Endodermal cell (in vitro differentiated cells): ENCODE data around the gene CIART. TPM values are rescaled to one million over a fixed set of nuclear protein-coding genes. Genes with fewer than 3 reads are reported as not detected.

Experiments used
- DNase-seq: peaks from one replicate; pipeline ENCODE4 v3.0.0-alpha.2; 2017
- H3K27ac ChIP-seq: 2 replicates; pipeline ENCODE4 v1.5.1; 2013; ENCODE audit warnings: mild to moderate bottlenecking, low read depth, low read length, moderate library complexity
- H3K27me3 ChIP-seq: 2 replicates; pipeline ENCODE4 v1.6.1; 2013; ENCODE audit warnings: mild to moderate bottlenecking, low read length, moderate library complexity; ENCODE audit not compliant: insufficient read depth, control insufficient read depth, poor library complexity, severe bottlenecking
- H3K36me3 ChIP-seq: 2 replicates; pipeline ENCODE4 v1.7.0; 2013; ENCODE audit warnings: mild to moderate bottlenecking, low read length, moderate library complexity; ENCODE audit not compliant: control insufficient read depth, insufficient read depth
- H3K4me1 ChIP-seq: one replicate; pipeline ENCODE4 v1.7.0; 2013; ENCODE audit warnings: low read length; ENCODE audit not compliant: control insufficient read depth, insufficient read depth
- H3K4me3 ChIP-seq: 2 replicates; pipeline ENCODE4 v1.5.1; 2013; ENCODE audit warnings: mild to moderate bottlenecking, low read length, moderate library complexity
- H3K9ac ChIP-seq: 2 replicates; pipeline ENCODE4 v1.6.1; 2013; ENCODE audit warnings: mild to moderate bottlenecking, low read length, moderate library complexity; ENCODE audit not compliant: poor library complexity, severe bottlenecking; ENCODE audit errors: extremely low read depth
- H3K9me3 ChIP-seq: 2 replicates; pipeline ENCODE4 v1.6.1; 2013; ENCODE audit warnings: mild to moderate bottlenecking, low read length, moderate library complexity; ENCODE audit not compliant: control insufficient read depth
- H3K27ac Mint-ChIP-seq: 2 replicates; pipeline ENCODE4 v1.8.0; 2020; ENCODE audit warnings: mixed read lengths
- H3K27me3 Mint-ChIP-seq: 2 replicates; pipeline ENCODE4 v1.8.0; 2021; ENCODE audit warnings: mild to moderate bottlenecking, mixed read lengths; ENCODE audit not compliant: insufficient read depth
- H3K36me3 Mint-ChIP-seq: 2 replicates; pipeline ENCODE4 v1.8.0; 2020; ENCODE audit warnings: low read depth, mixed read lengths
- H3K4me1 Mint-ChIP-seq: 2 replicates; pipeline ENCODE4 v1.8.0; 2020; ENCODE audit warnings: mixed read lengths
- H3K4me3 Mint-ChIP-seq: 2 replicates; pipeline ENCODE4 v1.8.0; 2020; ENCODE audit warnings: mild to moderate bottlenecking, moderate library complexity, mixed read lengths
- H3K9me3 Mint-ChIP-seq: 2 replicates; pipeline ENCODE4 v1.8.0; 2020; ENCODE audit warnings: mild to moderate bottlenecking, mixed read lengths
- CTCF ChIP-seq: fragments of 200-600 bp; sonication (generic); conservative IDR thresholded peaks from 2 replicates; pipeline ENCODE4 v1.5.0; 2021; ENCODE audit warnings: antibody characterized with exemption, mild to moderate bottlenecking
- WGBS, 2 experiments: methylation state at CpG; one replicate each; pipeline versions ENCODE4 v1.1.5 to v1.1.7; 2013; ENCODE audit warnings: missing lambda C conversion rate in 2 of 2, mixed read lengths in 1 of 2; ENCODE audit not compliant: insufficient coverage in 1 of 2, insufficient read length in 1 of 2; 5-methylcytosine and 5-hydroxymethylcytosine counted together
- total RNA-seq, 2 donors: library from RNA; stranded (reverse); fragmentation: NEBNext Ultra II Directional in 1 of 2; extraction: Animal tissue kit (Norgen Biotek cat#: 25700) in 1 of 2; gene quantifications; 2 replicates in 1 of 2; 3 replicates in 1 of 2; pipeline ENCODE4 v1.2.1, GENCODE V29; 2021

CIART gene
- total RNA-seq, 2 donors from 2014 or later: 3.3 to 6.8 TPM

GRCh38 chr1:150288382-150288781, 6.0 kb downstream of the CIART start:
- WGBS, 2 experiments: 89 to 91% methylated on average over 1 of the region's 1 CpG

GRCh38 chr1:150288822-150289221, 6.5 kb downstream of the CIART start:
- Histone ChIP-seq H3K4me1 (no peaks in the 10 kb centered on the region), H3K36me3 (no peaks in the 10 kb centered on the region), H3K9ac (no peak overlapping the region), H3K4me3 (no peak overlapping the region), H3K27me3 (no peaks in the 10 kb centered on the region), H3K9me3 (no peaks in the 10 kb centered on the region), H3K27ac (no peak overlapping the region)
- no peak for TF ChIP-seq CTCF
- no peak overlapping the region for H3K4me3 Mint-ChIP-seq
- H3K9me3 Mint-ChIP-seq: no peaks in the 10 kb centered on the region
- H3K27me3 Mint-ChIP-seq: peaks cover 5% of the 10 kb centered on the region
- 90 to 100% methylated on average over 3 to 4 of the region's 4 CpGs for WGBS, 2 experiments
- no peaks in the 10 kb centered on the region for H3K36me3 Mint-ChIP-seq
- DNase-seq: no peak
- H3K27ac Mint-ChIP-seq: no peak overlapping the region
- H3K4me1 Mint-ChIP-seq: peaks cover 7% of the 10 kb centered on the region

More at GRCh38 chr1:150288382-150288781, 6.0 kb downstream of the CIART start:
- no peak for TF ChIP-seq CTCF
- DNase-seq: no peak
- Histone ChIP-seq H3K27me3 (peaks cover 3% of the 10 kb centered on the region), H3K4me3 (no peak overlapping the region), H3K4me1 (no peaks in the 10 kb centered on the region), H3K9me3 (no peaks in the 10 kb centered on the region), H3K36me3 (no peaks in the 10 kb centered on the region), H3K9ac (no peak overlapping the region), H3K27ac (no peak overlapping the region)
- no peaks in the 10 kb centered on the region for H3K36me3 Mint-ChIP-seq
- peaks cover 6% of the 10 kb centered on the region for H3K4me1 Mint-ChIP-seq
- H3K9me3 Mint-ChIP-seq: no peaks in the 10 kb centered on the region
- H3K27me3 Mint-ChIP-seq: peaks cover 9% of the 10 kb centered on the region
- H3K4me3 Mint-ChIP-seq: no peak overlapping the region
- no peak overlapping the region for H3K27ac Mint-ChIP-seq

- Mint-ChIP-seq H3K9me3 (no peaks in the 10 kb centered on the region), H3K36me3 (peaks cover 31% of the 10 kb centered on the region), H3K4me1 (peaks cover 9% of the 10 kb centered on the region), H3K4me3 (peak within 1 kb of the TSS; percentile 94), H3K27ac (peak within 1 kb of the TSS; percentile 97), H3K27me3 (peaks cover 1% of the 10 kb centered on the region)
- no peak for TF ChIP-seq CTCF
- H3K27me3 ChIP-seq: no peaks in the 10 kb centered on the region
- H3K4me1 ChIP-seq: no peaks in the 10 kb centered on the region
- H3K9ac ChIP-seq: peak within 1 kb of the TSS; percentile 86
- H3K27ac ChIP-seq: peak within 1 kb of the TSS; percentile 84
- WGBS, 2 experiments: 12 to 17% methylated on average over 30 to 40 of the region's 43 CpGs
- peak; percentile 96 for DNase-seq
- peak within 1 kb of the TSS; percentile 98 for H3K4me3 ChIP-seq
- no peaks in the 10 kb centered on the region for H3K9me3 ChIP-seq
- H3K36me3 ChIP-seq: peaks cover 31% of the 10 kb centered on the region
Observed at GRCh38 chr1:150293433-150294253, 11.3 kb downstream of the CIART start, which contains the start of gene MRPS21. MRPS21 (plus strand) TSS chr1:150293861; CDS start chr1:150294367, 506 bp downstream.
